Neural cell (in vitro differentiated cells): Measurements from ENCODE around the gene PCYT2. TPM values are rescaled to one million over a fixed set of nuclear protein-coding genes. Genes with fewer than 3 reads are reported as not detected.

Experiments used
- H2AFZ ChIP-seq: fragments of 200-600, 300-800 bp; sonication (generic), shearing (Covaris generic); 2 replicates; pipeline ENCODE4 v1.6.0; 2014; ENCODE audit warnings: low read depth, mild to moderate bottlenecking, antibody characterized with exemption, low read length, moderate library complexity
- H3F3A ChIP-seq: fragments of 200-600 bp; shearing (Covaris generic); 2 replicates; pipeline ENCODE4 v1.6.1; 2016; ENCODE audit warnings: mild to moderate bottlenecking, moderate library complexity, mixed read lengths, antibody characterized with exemption, low read length; ENCODE audit not compliant: insufficient read depth, poor library complexity, severe bottlenecking
- H3K27ac ChIP-seq: fragments of 200-600, 300-800 bp; sonication (generic), shearing (Covaris generic); 2 replicates; pipeline ENCODE4 v1.5.1; 2014; ENCODE audit warnings: mild to moderate bottlenecking, low read length, moderate library complexity
- H3K27me3 ChIP-seq: fragments of 300-800, 200-600 bp; sonication (generic), shearing (Covaris generic); 2 replicates; pipeline ENCODE4 v1.6.0; 2014; ENCODE audit warnings: mild to moderate bottlenecking, low read depth, low read length, moderate library complexity; ENCODE audit not compliant: insufficient read depth
- H3K36me3 ChIP-seq: fragments of 300-800, 200-600 bp; sonication (generic), shearing (Covaris generic); 2 replicates; pipeline ENCODE4 v1.5.1; 2014; ENCODE audit warnings: mild to moderate bottlenecking, antibody characterized with exemption, low read length, moderate library complexity; ENCODE audit not compliant: insufficient read depth
- H3K4me2 ChIP-seq: fragments of 300-800, 200-600 bp; sonication (generic), shearing (Covaris generic); 2 replicates; pipeline ENCODE4 v1.6.0; 2014; ENCODE audit warnings: mild to moderate bottlenecking, low read length
- H3K4me3 ChIP-seq: fragments of 300-800, 200-600 bp; sonication (generic), shearing (Covaris generic); 2 replicates; pipeline ENCODE4 v1.5.1; 2014; ENCODE audit warnings: mild to moderate bottlenecking, low read length, moderate library complexity
- H3K79me2 ChIP-seq: fragments of 200-600 bp; shearing (Covaris generic); replicated peaks from 2 replicates; pipeline ENCODE4 v1.6.0; 2014; ENCODE audit warnings: mild to moderate bottlenecking, low read length, moderate library complexity; ENCODE audit not compliant: insufficient read depth
- H3K9ac ChIP-seq: fragments of 300-800, 200-600 bp; sonication (generic), shearing (Covaris generic); 2 replicates; pipeline ENCODE4 v1.6.1; 2016; ENCODE audit warnings: mild to moderate bottlenecking, low read length, mixed read lengths
- H3K9me2 ChIP-seq: fragments of 200-600 bp; shearing (Covaris generic); 2 replicates; pipeline ENCODE4 v1.6.1; 2016; ENCODE audit warnings: mild to moderate bottlenecking, low read length, mixed read lengths; ENCODE audit not compliant: insufficient read depth
- H3K9me3 ChIP-seq: fragments of 200-600, 300-800 bp; sonication (generic), shearing (Covaris generic); 2 replicates; pipeline ENCODE4 v1.6.1; 2016; ENCODE audit warnings: mild to moderate bottlenecking, mixed run types, low read length, moderate library complexity, mixed read lengths
- H4K20me1 ChIP-seq: fragments of 200-600 bp; shearing (Covaris generic); 2 replicates; pipeline ENCODE4 v1.6.1; 2016; ENCODE audit warnings: mild to moderate bottlenecking, mixed run types; ENCODE audit not compliant: insufficient read depth
- CTCF ChIP-seq: fragments of 450-650 bp; IDR thresholded peaks from 2 replicates; pipeline ENCODE4 v1.5.1; 2014; ENCODE audit warnings: antibody characterized with exemption, mild to moderate bottlenecking, moderate library complexity; ENCODE audit not compliant: poor library complexity, severe bottlenecking
- EP300 ChIP-seq: fragments of 450-650 bp; conservative IDR thresholded peaks from 2 replicates; pipeline ENCODE4 v1.6.1; 2014; ENCODE audit warnings: antibody characterized with exemption, mild to moderate bottlenecking, moderate library complexity; ENCODE audit not compliant: poor library complexity, severe bottlenecking
- EZH2 ChIP-seq: fragments of 200-600, 300-800 bp; shearing (Covaris generic), sonication (generic); IDR thresholded peaks from 2 replicates; pipeline ENCODE4 v1.6.1; 2014; ENCODE audit warnings: antibody characterized with exemption, low read length, borderline replicate concordance, mild to moderate bottlenecking; ENCODE audit not compliant: insufficient read depth, poor library complexity, severe bottlenecking
- MXI1 ChIP-seq: fragments of 450-650 bp; conservative IDR thresholded peaks from 2 replicates; pipeline ENCODE4 v1.6.1; 2014; ENCODE audit warnings: antibody characterized with exemption, mild to moderate bottlenecking; ENCODE audit not compliant: poor library complexity, severe bottlenecking
- POLR2AphosphoS5 ChIP-seq: IDR thresholded peaks from 2 replicates; pipeline ENCODE4 v1.6.1; 2012
- RAD21 ChIP-seq: fragments of 450-650 bp; conservative IDR thresholded peaks from 2 replicates; pipeline ENCODE4 v1.6.1; 2014; ENCODE audit warnings: antibody characterized with exemption, mild to moderate bottlenecking, moderate library complexity
- REST ChIP-seq: IDR thresholded peaks from 2 replicates; pipeline ENCODE4 v1.6.1; 2012; ENCODE audit warnings: borderline replicate concordance
- SMC3 ChIP-seq: fragments of 450-650 bp; conservative IDR thresholded peaks from 2 replicates; pipeline ENCODE4 v1.6.1; 2014; ENCODE audit warnings: antibody characterized with exemption, mild to moderate bottlenecking, moderate library complexity; ENCODE audit not compliant: poor library complexity
- TAF1 ChIP-seq: IDR thresholded peaks from 2 replicates; pipeline ENCODE4 v1.6.1; 2012; ENCODE audit warnings: low read depth
- polyA plus RNA-seq: library from polyadenylated mRNA; depleted of rRNA; stranded (reverse); fragments of >200 nt; gene quantifications from 2 replicates; pipeline ENCODE4 v1.2.3, GENCODE V29; 2014

The PCYT2 gene
- polyA plus RNA-seq, 1 donor from 2014 or later = 35.3 TPM

DNA sequence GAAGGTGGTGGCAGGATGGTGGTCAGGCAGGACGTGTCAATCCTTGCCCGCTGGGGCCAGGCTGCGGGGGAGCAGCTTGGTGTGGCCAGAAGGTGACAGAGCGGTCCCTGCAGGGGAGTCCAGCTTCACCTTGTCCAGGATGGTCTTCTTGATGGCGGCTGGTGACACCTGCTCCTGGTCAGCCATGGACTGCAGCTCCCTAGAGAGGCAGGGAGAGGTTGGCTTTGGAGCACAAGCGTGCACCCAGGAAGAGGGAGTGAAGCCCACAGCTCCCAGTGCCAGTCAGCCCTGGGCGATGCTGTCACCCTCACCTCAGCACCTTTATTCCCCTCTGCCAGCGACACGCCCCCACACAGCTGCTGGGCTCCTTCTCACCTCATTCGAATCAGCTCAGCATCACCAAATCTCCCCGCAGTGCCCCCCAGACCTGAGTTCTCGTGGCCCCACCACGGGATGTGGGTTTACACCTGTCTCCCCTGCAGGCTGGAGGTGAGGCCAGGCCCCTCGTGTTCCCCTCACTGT lies 22.0 kb upstream of the PCYT2 start:
- Histone ChIP-seq H3K27me3 (no peaks in the 10 kb centered on the region), H3K9me3 (no peaks in the 10 kb centered on the region), H4K20me1 (no peaks in the 10 kb centered on the region), H3F3A (no peaks in the 10 kb centered on the region), H2AFZ (no peak overlapping the region), H3K36me3 (no peaks in the 10 kb centered on the region), H3K4me3 (no peak overlapping the region), H3K79me2 (no peaks in the 10 kb centered on the region), H3K27ac (no peak overlapping the region), H3K9me2 (no peaks in the 10 kb centered on the region), H3K9ac (no peak overlapping the region), H3K4me2 (no peak overlapping the region)
- TF ChIP-seq SMC3 (no peak), CTCF (no peak), POLR2AphosphoS5 (no peak), TAF1 (no peak), MXI1 (no peak), REST (no peak), EZH2 (no peak), EP300 (no peak), RAD21 (no peak)

- no peak overlapping the region for H3K27ac ChIP-seq
- H3F3A ChIP-seq = no peaks in the 10 kb centered on the region
- H3K9ac ChIP-seq = no peak overlapping the region
- H3K36me3 ChIP-seq = no peaks in the 10 kb centered on the region
- H3K4me3 ChIP-seq = no peak overlapping the region
- H3K9me3 ChIP-seq = no peaks in the 10 kb centered on the region
- H3K9me2 ChIP-seq = no peaks in the 10 kb centered on the region
- no peak overlapping the region for H3K4me2 ChIP-seq
- H2AFZ ChIP-seq = no peak overlapping the region
- no peaks in the 10 kb centered on the region for H3K27me3 ChIP-seq
- no peaks in the 10 kb centered on the region for H4K20me1 ChIP-seq
- TF ChIP-seq EP300 (no peak), POLR2AphosphoS5 (no peak), MXI1 (no peak), RAD21 (no peak), CTCF (no peak), TAF1 (no peak), REST (no peak), SMC3 (no peak), EZH2 (no peak)
- H3K79me2 ChIP-seq = no peaks in the 10 kb centered on the region
Measured at GRCh38 chr17:81932333-81932983, 21.3 kb upstream of the PCYT2 start.
